Measurements from ENCODE around the gene OPA3.

Gene OPA3

GRCh38 chr19:45522010-45522941 lies 62.3 kb downstream of the OPA3 start:
- DNase-seq (ENCODE audit: low spot score) = no peak
- in situ Hi-C loops (cut with MboI; ENCODE audit: low sequenced_read_pairs, unreplicated experiment) = no loop called here
- TF ChIP-seq CTCF (IDR thresholded peaks at IDR 0.05; ENCODE audit: borderline replicate concordance, control extremely low read depth, extremely low read depth, insufficient read depth, missing control alignments) = no peak

- DNase-seq (ENCODE audit: low spot score) = no peak
- TF ChIP-seq CTCF (IDR thresholded peaks at IDR 0.05; ENCODE audit: borderline replicate concordance, control extremely low read depth, extremely low read depth, insufficient read depth, missing control alignments) = no peak
- in situ Hi-C loops (cut with MboI; ENCODE audit: low sequenced_read_pairs, unreplicated experiment) = no loop called here
These were observed 66.2 kb downstream of the OPA3 start for GRCh38 chr19:45518469-45518826.

GRCh38 chr19:45517641-45518468 lies 66.7 kb downstream of the OPA3 start:
- no peak for TF ChIP-seq CTCF (IDR thresholded peaks at IDR 0.05; ENCODE audit: borderline replicate concordance, control extremely low read depth, extremely low read depth, insufficient read depth, missing control alignments)
- in situ Hi-C loops (cut with MboI; ENCODE audit: low sequenced_read_pairs, unreplicated experiment) = no loop called here
- DNase-seq (ENCODE audit: low spot score) = no peak

- no peak for TF ChIP-seq CTCF (IDR thresholded peaks at IDR 0.05; ENCODE audit: borderline replicate concordance, control extremely low read depth, extremely low read depth, insufficient read depth, missing control alignments)
- no peak for DNase-seq (ENCODE audit: low spot score)
- in situ Hi-C loops (cut with MboI; ENCODE audit: low sequenced_read_pairs, unreplicated experiment) = no loop called here
These were observed 67.4 kb downstream of the OPA3 start for GRCh38 chr19:45517238-45517637.

- DNase-seq (ENCODE audit: low spot score) = no peak
- in situ Hi-C loops (cut with MboI; ENCODE audit: low sequenced_read_pairs, unreplicated experiment) = no loop called here
- no peak for TF ChIP-seq CTCF (IDR thresholded peaks at IDR 0.05; ENCODE audit: borderline replicate concordance, control extremely low read depth, extremely low read depth, insufficient read depth, missing control alignments)
These were observed 68.7 kb downstream of the OPA3 start for GRCh38 chr19:45515807-45516401.

- DNase-seq (ENCODE audit: low spot score) = peak; percentile 65
- in situ Hi-C loops (cut with MboI; ENCODE audit: low sequenced_read_pairs, unreplicated experiment) = no loop called here
- no peak for TF ChIP-seq CTCF (IDR thresholded peaks at IDR 0.05; ENCODE audit: borderline replicate concordance, control extremely low read depth, extremely low read depth, insufficient read depth, missing control alignments)
These were observed 69.4 kb downstream of the OPA3 start for GRCh38 chr19:45515081-45515624.
